ENCODE data around the gene FABP7.

The FABP7 gene

GRCh38 chr6:122831511-122831910 is 52.0 kb downstream of the FABP7 start:
- Histone ChIP-seq H3K36me3 (ENCODE audit: control insufficient read depth, insufficient read depth, low read length) (no peaks in the 10 kb centered on the region), H3K9ac (ENCODE audit: low read length) (no peak overlapping the region), H3K27me3 (ENCODE audit: control insufficient read depth, insufficient read depth, low read length) (no peaks in the 10 kb centered on the region), H3K4me3 (ENCODE audit: low read length) (no peak overlapping the region), H3K27ac (ENCODE audit: low read depth, low read length) (no peak overlapping the region), H3K4me1 (ENCODE audit: control insufficient read depth, insufficient read depth, low read length) (no peaks in the 10 kb centered on the region)

- H3K36me3 ChIP-seq (ENCODE audit: control insufficient read depth, insufficient read depth, low read length) = no peaks in the 10 kb centered on the region
- H3K27ac ChIP-seq (ENCODE audit: low read depth, low read length) = no peak overlapping the region
- no peaks in the 10 kb centered on the region for H3K27me3 ChIP-seq (ENCODE audit: control insufficient read depth, insufficient read depth, low read length)
- H3K9ac ChIP-seq (ENCODE audit: low read length) = no peak overlapping the region
- H3K4me3 ChIP-seq (ENCODE audit: low read length) = no peak overlapping the region
- H3K4me1 ChIP-seq (ENCODE audit: control insufficient read depth, insufficient read depth, low read length) = no peaks in the 10 kb centered on the region
These were observed 52.9 kb downstream of the FABP7 start for GRCh38 chr6:122832459-122832858.

GRCh38 chr6:122833021-122833491 is 53.5 kb downstream of the FABP7 start:
- H3K27ac ChIP-seq (ENCODE audit: low read depth, low read length) = no peak overlapping the region
- H3K36me3 ChIP-seq (ENCODE audit: control insufficient read depth, insufficient read depth, low read length) = no peaks in the 10 kb centered on the region
- no peaks in the 10 kb centered on the region for H3K27me3 ChIP-seq (ENCODE audit: control insufficient read depth, insufficient read depth, low read length)
- H3K4me1 ChIP-seq (ENCODE audit: control insufficient read depth, insufficient read depth, low read length) = no peaks in the 10 kb centered on the region
- H3K9ac ChIP-seq (ENCODE audit: low read length) = no peak overlapping the region
- no peak overlapping the region for H3K4me3 ChIP-seq (ENCODE audit: low read length)

Data from rectal smooth muscle tissue (tissue), 1 donor.